ENCODE measurements around the gene FABP6. TPM values are rescaled to one million over a fixed set of nuclear protein-coding genes. Genes with fewer than 3 reads are reported as not detected.
"Not testable (repeated sequence)": the region's sequence is repeated elsewhere in the genome, so short reads cannot be mapped to it uniquely, and the experiment has no call there.

Gene FABP6
- total RNA-seq, 1 experiment from 2014 or later = 2.9 TPM

DNA sequence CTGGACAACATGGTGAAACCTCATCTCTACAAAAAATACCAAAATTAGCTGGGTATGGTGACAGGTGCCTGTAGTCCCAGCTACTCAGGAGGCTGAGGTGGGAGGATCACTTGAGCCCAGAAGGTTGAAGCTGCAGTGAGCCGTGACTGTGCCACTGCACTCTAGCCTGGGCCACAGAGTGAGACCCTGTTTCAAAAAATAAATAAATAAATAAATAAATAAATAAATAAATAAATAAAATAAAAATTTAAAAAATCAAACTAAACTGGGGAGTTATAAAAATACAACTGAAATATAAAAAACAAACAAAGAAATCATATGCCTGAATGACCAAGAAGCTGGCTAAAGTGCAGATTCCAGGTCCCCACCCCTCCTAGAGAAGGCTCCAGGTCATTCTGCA, 20.3 kb downstream of the FABP6 start:
- peaks cover 26% of the 10 kb centered on the region for H3K36me3 Mint-ChIP-seq
- H3K9me3 Mint-ChIP-seq; DNase-seq (ENCODE audit: low spot score); H3K27me3 Mint-ChIP-seq (ENCODE audit: low read depth); H3K27ac Mint-ChIP-seq; H3K4me3 Mint-ChIP-seq; POLR2A ChIA-PET; H3K4me1 Mint-ChIP-seq; ATAC-seq: not testable (repeated sequence)
- CTCF ChIA-PET = interaction anchor here (1.0 to 2.5 kb wide), 5 partner anchors 13 to 228 kb away, joined by 3 to 14 read pairs (median 3); no protein-coding TSS in a partner anchor
- TF ChIP-seq HMGA2 (CRISPR knock-in tag; IDR thresholded peaks at IDR 0.05) = peak; percentile 73

DNA sequence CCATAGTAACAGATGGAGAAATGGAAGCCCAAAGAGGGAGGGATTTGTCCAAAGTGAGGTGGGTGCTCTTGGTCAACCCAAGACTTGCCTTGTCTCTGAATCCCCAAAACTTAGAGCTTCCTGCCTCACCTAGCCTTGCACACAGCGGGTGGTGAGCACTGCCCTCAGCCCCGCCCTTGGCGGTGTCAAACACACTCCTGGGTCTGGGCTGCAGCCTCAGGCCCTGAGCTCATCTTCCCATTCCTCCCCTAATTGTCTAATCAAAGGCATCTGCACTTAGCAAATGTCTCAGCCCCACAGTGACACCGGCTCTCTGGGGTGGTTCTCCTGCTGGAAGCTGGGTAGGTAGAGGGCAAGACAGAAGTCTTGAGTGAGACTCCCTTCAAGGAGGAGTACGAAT, 20.9 kb downstream of the FABP6 start:
- CTCF ChIA-PET = interaction anchor here (1.0 to 2.5 kb wide), 5 partner anchors 12 to 228 kb away, joined by 3 to 14 read pairs (median 3); no protein-coding TSS in a partner anchor
- no peaks in the 10 kb centered on the region for H3K9me3 Mint-ChIP-seq
- no peak overlapping the region for H3K27ac Mint-ChIP-seq
- peaks cover 5% of the 10 kb centered on the region for H3K4me1 Mint-ChIP-seq
- TF ChIP-seq NR2C2 (CRISPR knock-in tag; IDR thresholded peaks at IDR 0.05) (no peak), ETV6 (CRISPR knock-in tag; IDR thresholded peaks at IDR 0.05) (no peak), ZNF121 (CRISPR knock-in tag; IDR thresholded peaks at IDR 0.05) (no peak), ATF1 (CRISPR knock-in tag; IDR thresholded peaks at IDR 0.05) (no peak), GABPB1 (CRISPR knock-in tag; IDR thresholded peaks at IDR 0.05) (no peak), ELF4 (CRISPR knock-in tag; IDR thresholded peaks at IDR 0.05; ENCODE audit: low read depth) (no peak), JUN (CRISPR knock-in tag; IDR thresholded peaks at IDR 0.05) (no peak), ESRRA (CRISPR knock-in tag; IDR thresholded peaks at IDR 0.05; ENCODE audit: borderline replicate concordance) (no peak), ZNF671 (CRISPR knock-in tag; IDR thresholded peaks at IDR 0.05) (no peak), CBFB (CRISPR knock-in tag; IDR thresholded peaks at IDR 0.05; ENCODE audit: low read depth) (no peak), ZNF232 (CRISPR knock-in tag; IDR thresholded peaks at IDR 0.05) (no peak), TEAD4 (CRISPR knock-in tag; IDR thresholded peaks at IDR 0.05) (no peak)
- TF ChIP-seq, protein P1, sequence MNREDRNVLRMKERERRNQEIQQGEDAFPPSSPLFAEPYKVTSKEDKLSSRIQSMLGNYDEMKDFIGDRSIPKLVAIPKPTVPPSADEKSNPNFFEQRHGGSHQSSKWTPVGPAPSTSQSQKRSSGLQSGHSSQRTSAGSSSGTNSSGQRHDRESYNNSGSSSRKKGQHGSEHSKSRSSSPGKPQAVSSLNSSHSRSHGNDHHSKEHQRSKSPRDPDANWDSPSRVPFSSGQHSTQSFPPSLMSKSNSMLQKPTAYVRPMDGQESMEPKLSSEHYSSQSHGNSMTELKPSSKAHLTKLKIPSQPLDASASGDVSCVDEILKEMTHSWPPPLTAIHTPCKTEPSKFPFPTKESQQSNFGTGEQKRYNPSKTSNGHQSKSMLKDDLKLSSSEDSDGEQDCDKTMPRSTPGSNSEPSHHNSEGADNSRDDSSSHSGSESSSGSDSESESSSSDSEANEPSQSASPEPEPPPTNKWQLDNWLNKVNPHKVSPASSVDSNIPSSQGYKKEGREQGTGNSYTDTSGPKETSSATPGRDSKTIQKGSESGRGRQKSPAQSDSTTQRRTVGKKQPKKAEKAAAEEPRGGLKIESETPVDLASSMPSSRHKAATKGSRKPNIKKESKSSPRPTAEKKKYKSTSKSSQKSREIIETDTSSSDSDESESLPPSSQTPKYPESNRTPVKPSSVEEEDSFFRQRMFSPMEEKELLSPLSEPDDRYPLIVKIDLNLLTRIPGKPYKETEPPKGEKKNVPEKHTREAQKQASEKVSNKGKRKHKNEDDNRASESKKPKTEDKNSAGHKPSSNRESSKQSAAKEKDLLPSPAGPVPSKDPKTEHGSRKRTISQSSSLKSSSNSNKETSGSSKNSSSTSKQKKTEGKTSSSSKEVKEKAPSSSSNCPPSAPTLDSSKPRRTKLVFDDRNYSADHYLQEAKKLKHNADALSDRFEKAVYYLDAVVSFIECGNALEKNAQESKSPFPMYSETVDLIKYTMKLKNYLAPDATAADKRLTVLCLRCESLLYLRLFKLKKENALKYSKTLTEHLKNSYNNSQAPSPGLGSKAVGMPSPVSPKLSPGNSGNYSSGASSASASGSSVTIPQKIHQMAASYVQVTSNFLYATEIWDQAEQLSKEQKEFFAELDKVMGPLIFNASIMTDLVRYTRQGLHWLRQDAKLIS (CRISPR knock-in tag; IDR thresholded peaks at IDR 0.05; ENCODE audit: borderline replicate concordance) = no peak
- TF ChIP-seq, protein P2, sequence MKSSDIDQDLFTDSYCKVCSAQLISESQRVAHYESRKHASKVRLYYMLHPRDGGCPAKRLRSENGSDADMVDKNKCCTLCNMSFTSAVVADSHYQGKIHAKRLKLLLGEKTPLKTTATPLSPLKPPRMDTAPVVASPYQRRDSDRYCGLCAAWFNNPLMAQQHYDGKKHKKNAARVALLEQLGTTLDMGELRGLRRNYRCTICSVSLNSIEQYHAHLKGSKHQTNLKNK (CRISPR knock-in tag; IDR thresholded peaks at IDR 0.05) = no peak
- TF ChIP-seq, protein P3, sequence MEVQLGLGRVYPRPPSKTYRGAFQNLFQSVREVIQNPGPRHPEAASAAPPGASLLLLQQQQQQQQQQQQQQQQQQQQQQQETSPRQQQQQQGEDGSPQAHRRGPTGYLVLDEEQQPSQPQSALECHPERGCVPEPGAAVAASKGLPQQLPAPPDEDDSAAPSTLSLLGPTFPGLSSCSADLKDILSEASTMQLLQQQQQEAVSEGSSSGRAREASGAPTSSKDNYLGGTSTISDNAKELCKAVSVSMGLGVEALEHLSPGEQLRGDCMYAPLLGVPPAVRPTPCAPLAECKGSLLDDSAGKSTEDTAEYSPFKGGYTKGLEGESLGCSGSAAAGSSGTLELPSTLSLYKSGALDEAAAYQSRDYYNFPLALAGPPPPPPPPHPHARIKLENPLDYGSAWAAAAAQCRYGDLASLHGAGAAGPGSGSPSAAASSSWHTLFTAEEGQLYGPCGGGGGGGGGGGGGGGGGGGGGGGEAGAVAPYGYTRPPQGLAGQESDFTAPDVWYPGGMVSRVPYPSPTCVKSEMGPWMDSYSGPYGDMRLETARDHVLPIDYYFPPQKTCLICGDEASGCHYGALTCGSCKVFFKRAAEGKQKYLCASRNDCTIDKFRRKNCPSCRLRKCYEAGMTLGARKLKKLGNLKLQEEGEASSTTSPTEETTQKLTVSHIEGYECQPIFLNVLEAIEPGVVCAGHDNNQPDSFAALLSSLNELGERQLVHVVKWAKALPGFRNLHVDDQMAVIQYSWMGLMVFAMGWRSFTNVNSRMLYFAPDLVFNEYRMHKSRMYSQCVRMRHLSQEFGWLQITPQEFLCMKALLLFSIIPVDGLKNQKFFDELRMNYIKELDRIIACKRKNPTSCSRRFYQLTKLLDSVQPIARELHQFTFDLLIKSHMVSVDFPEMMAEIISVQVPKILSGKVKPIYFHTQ (CRISPR knock-in tag; IDR thresholded peaks at IDR 0.05) = no peak
- TF ChIP-seq, protein P4, sequence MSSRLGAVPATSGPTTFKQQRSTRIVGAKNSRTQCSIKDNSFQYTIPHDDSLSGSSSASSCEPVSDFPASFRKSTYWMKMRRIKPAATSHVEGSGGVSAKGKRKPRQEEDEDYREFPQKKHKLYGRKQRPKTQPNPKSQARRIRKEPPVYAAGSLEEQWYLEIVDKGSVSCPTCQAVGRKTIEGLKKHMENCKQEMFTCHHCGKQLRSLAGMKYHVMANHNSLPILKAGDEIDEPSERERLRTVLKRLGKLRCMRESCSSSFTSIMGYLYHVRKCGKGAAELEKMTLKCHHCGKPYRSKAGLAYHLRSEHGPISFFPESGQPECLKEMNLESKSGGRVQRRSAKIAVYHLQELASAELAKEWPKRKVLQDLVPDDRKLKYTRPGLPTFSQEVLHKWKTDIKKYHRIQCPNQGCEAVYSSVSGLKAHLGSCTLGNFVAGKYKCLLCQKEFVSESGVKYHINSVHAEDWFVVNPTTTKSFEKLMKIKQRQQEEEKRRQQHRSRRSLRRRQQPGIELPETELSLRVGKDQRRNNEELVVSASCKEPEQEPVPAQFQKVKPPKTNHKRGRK (CRISPR knock-in tag; IDR thresholded peaks at IDR 0.05; ENCODE audit: borderline replicate concordance) = no peak
- TF ChIP-seq, protein P5, sequence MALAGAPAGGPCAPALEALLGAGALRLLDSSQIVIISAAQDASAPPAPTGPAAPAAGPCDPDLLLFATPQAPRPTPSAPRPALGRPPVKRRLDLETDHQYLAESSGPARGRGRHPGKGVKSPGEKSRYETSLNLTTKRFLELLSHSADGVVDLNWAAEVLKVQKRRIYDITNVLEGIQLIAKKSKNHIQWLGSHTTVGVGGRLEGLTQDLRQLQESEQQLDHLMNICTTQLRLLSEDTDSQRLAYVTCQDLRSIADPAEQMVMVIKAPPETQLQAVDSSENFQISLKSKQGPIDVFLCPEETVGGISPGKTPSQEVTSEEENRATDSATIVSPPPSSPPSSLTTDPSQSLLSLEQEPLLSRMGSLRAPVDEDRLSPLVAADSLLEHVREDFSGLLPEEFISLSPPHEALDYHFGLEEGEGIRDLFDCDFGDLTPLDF (CRISPR knock-in tag; IDR thresholded peaks at IDR 0.05) = no peak
- TF ChIP-seq, protein P6, sequence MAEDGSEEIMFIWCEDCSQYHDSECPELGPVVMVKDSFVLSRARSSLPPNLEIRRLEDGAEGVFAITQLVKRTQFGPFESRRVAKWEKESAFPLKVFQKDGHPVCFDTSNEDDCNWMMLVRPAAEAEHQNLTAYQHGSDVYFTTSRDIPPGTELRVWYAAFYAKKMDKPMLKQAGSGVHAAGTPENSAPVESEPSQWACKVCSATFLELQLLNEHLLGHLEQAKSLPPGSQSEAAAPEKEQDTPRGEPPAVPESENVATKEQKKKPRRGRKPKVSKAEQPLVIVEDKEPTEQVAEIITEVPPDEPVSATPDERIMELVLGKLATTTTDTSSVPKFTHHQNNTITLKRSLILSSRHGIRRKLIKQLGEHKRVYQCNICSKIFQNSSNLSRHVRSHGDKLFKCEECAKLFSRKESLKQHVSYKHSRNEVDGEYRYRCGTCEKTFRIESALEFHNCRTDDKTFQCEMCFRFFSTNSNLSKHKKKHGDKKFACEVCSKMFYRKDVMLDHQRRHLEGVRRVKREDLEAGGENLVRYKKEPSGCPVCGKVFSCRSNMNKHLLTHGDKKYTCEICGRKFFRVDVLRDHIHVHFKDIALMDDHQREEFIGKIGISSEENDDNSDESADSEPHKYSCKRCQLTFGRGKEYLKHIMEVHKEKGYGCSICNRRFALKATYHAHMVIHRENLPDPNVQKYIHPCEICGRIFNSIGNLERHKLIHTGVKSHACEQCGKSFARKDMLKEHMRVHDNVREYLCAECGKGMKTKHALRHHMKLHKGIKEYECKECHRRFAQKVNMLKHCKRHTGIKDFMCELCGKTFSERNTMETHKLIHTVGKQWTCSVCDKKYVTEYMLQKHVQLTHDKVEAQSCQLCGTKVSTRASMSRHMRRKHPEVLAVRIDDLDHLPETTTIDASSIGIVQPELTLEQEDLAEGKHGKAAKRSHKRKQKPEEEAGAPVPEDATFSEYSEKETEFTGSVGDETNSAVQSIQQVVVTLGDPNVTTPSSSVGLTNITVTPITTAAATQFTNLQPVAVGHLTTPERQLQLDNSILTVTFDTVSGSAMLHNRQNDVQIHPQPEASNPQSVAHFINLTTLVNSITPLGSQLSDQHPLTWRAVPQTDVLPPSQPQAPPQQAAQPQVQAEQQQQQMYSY (CRISPR knock-in tag; IDR thresholded peaks at IDR 0.05) = no peak
- H3K27me3 Mint-ChIP-seq (ENCODE audit: low read depth) = no peaks in the 10 kb centered on the region
- DNase-seq (ENCODE audit: low spot score) (no peak), ATAC-seq (peak; percentile 25)
- H3K36me3 Mint-ChIP-seq = peaks cover 26% of the 10 kb centered on the region
- H3K4me3 Mint-ChIP-seq = no peak overlapping the region
- POLR2A ChIA-PET = no interaction called here
